GM12878 (cell line): ENCODE measurements around the gene UNC45B. TPM values are rescaled to one million over a fixed set of nuclear protein-coding genes. Genes with fewer than 3 reads are reported as not detected.

Experiments
- ATAC-seq: fragments of 200-7000 bp; cut with Tn5 transposase; 3 replicates; pipeline ENCODE4 v1.9.1; 2020; ENCODE audit warnings: mild to moderate bottlenecking, moderate library complexity
- BruUV-seq: library from RNA; stranded (reverse); fragments of 400-500 nt; replicated peaks from 2 replicates; lab custom pipeline; 2021; lab: Mats Ljungman, UMichigan
- CTCF ChIA-PET: fragments of 300-600 bp; sonication (Branson Sonifier 250); formaldehyde crosslinking; extraction: SDS; loops from one replicate; lab custom pipeline; 2021; ENCODE audit warnings: inconsistent platforms; lab: Yijun Ruan, JAX
- POLR2A ChIA-PET: fragments of 350-600 bp; formaldehyde crosslinking; extraction: SDS; loops from one replicate; lab custom pipeline; 2021; ENCODE audit warnings: inconsistent platforms; lab: Charles Lee
- RAD21 ChIA-PET: fragments of 300-600 bp; sonication (Branson Sonifier 250); formaldehyde crosslinking; loops from one replicate; lab custom pipeline; 2023; ENCODE audit warnings: antibody characterized with exemption; ENCODE audit not compliant: unreplicated experiment; lab: Charles Lee
- SMC1A ChIA-PET: fragments of 300-600 bp; sonication (Branson Sonifier 250); formaldehyde crosslinking; loops from one replicate; lab custom pipeline; 2023; ENCODE audit not compliant: unreplicated experiment, uncharacterized antibody; lab: Charles Lee
- DNase-seq: peaks from one replicate; pipeline ENCODE4 v3.0.0-alpha.2; 2011; ENCODE audit warnings: low read depth, low spot score
- FAIRE-seq: peaks from 3 replicates; lab custom pipeline; 2011; peaks lifted over from hg19 to GRCh38; lab: Jason Lieb, UNC
- H2AFZ ChIP-seq: 2 replicates; pipeline ENCODE4 v1.6.0; 2011; ENCODE audit warnings: low read depth, low read length, control low read depth; ENCODE audit not compliant: control insufficient read depth
- H3K27ac ChIP-seq: 2 replicates; pipeline ENCODE4 v1.5.1; 2011; ENCODE audit warnings: control low read depth; ENCODE audit not compliant: control insufficient read depth, insufficient read depth
- H3K27me3 ChIP-seq, 2 experiments: replicated peaks in 1 of 2; 2 replicates each; pipeline versions ENCODE4 v1.6.0 to v1.6.1; 2011; ENCODE audit warnings: low read length in 1 of 2; ENCODE audit not compliant: control insufficient read depth in 2 of 2, insufficient read depth in 2 of 2
- H3K36me3 ChIP-seq, 2 experiments: 2 replicates each; pipeline ENCODE4 v1.5.1; 2011; ENCODE audit warnings: low read length in 1 of 2; ENCODE audit not compliant: control insufficient read depth in 2 of 2, insufficient read depth in 2 of 2
- H3K4me1 ChIP-seq: 2 replicates; pipeline ENCODE4 v1.6.1; 2011; ENCODE audit warnings: mild to moderate bottlenecking, low read length, moderate library complexity, mixed read lengths; ENCODE audit not compliant: control insufficient read depth, insufficient read depth
- H3K4me2 ChIP-seq: 2 replicates; pipeline ENCODE4 v1.6.0; 2011; ENCODE audit warnings: control low read depth; ENCODE audit not compliant: control insufficient read depth, insufficient read depth
- H3K4me3 ChIP-seq: fragments of 200-600 bp; sonication (generic); 2 replicates; pipeline ENCODE4 v1.5.1; 2016
- H3K79me2 ChIP-seq: 2 replicates; pipeline ENCODE4 v1.6.0; 2011; ENCODE audit warnings: low read length; ENCODE audit not compliant: control insufficient read depth, insufficient read depth
- H3K9ac ChIP-seq: 2 replicates; pipeline ENCODE4 v1.8.0; 2011; ENCODE audit warnings: low read length, control low read depth, mixed read lengths; ENCODE audit not compliant: control insufficient read depth, insufficient read depth
- H3K9me3 ChIP-seq: replicated peaks from 3 replicates; pipeline ENCODE4 v1.5.1; 2011; ENCODE audit warnings: mild to moderate bottlenecking, low read length; ENCODE audit not compliant: control insufficient read depth, insufficient read depth
- H4K20me1 ChIP-seq: 2 replicates; pipeline ENCODE4 v1.6.0; 2011; ENCODE audit not compliant: control insufficient read depth, insufficient read depth
- BCL3 ChIP-seq: IDR thresholded peaks from 2 replicates; pipeline ENCODE4 v1.6.1; 2011; ENCODE audit warnings: borderline replicate concordance, low read depth, mild to moderate bottlenecking, moderate library complexity, low read length; ENCODE audit not compliant: insufficient read depth, poor library complexity, severe bottlenecking
- BRCA1 ChIP-seq: IDR thresholded peaks from 2 replicates; pipeline ENCODE4 v1.6.1; 2011; ENCODE audit warnings: low read depth, low read length, improper control_type of control experiment
- ETV6 ChIP-seq, 2 experiments: fragments of 450-650 bp in 1 of 2; IDR thresholded peaks in 1 of 2; conservative IDR thresholded peaks in 1 of 2; 2 replicates each; pipeline ENCODE4 v1.6.1; 2014; ENCODE audit warnings: antibody characterized with exemption in 1 of 2, borderline replicate concordance in 1 of 2, low read depth in 1 of 2, mild to moderate bottlenecking in 1 of 2, moderate library complexity in 1 of 2
- EZH2 ChIP-seq: IDR thresholded peaks from 2 replicates; pipeline ENCODE4 v1.6.1; 2012; ENCODE audit warnings: low read depth, mild to moderate bottlenecking, control low read depth, inconsistent platforms, low read length, borderline replicate concordance; ENCODE audit not compliant: control insufficient read depth
- KDM1A ChIP-seq: fragments of 200-600 bp; sonication (generic); IDR thresholded peaks from 2 replicates; pipeline ENCODE4 v1.6.1; 2016; ENCODE audit warnings: borderline replicate concordance
- LARP7 ChIP-seq: fragments of 450-650 bp; IDR thresholded peaks from 2 replicates; pipeline ENCODE4 v1.6.1; 2017; ENCODE audit warnings: mild to moderate bottlenecking
- NRF1 ChIP-seq: conservative IDR thresholded peaks from 2 replicates; pipeline ENCODE4 v1.6.1; 2011; ENCODE audit warnings: mild to moderate bottlenecking, low read depth, low read length, improper control_type of control experiment
- POLR2AphosphoS2 ChIP-seq: IDR thresholded peaks from 2 replicates; pipeline ENCODE4 v1.6.1; 2011; ENCODE audit warnings: low read depth, mild to moderate bottlenecking, low read length, improper control_type of control experiment, moderate library complexity
- RBBP5 ChIP-seq: fragments of 200-600 bp; sonication (generic); conservative IDR thresholded peaks from 2 replicates; pipeline ENCODE4 v1.6.1; 2016
- REST ChIP-seq: IDR thresholded peaks from 2 replicates; pipeline ENCODE4 v1.6.1; 2012; ENCODE audit warnings: mild to moderate bottlenecking, low read depth, low read length
- SMAD1 ChIP-seq: fragments of 450-650 bp; IDR thresholded peaks from 2 replicates; pipeline ENCODE4 v1.6.1; 2018; ENCODE audit warnings: mild to moderate bottlenecking, low read depth; ENCODE audit not compliant: partially characterized antibody
- TAF1 ChIP-seq: IDR thresholded peaks from 2 replicates; pipeline ENCODE4 v1.6.1; 2011; ENCODE audit warnings: mild to moderate bottlenecking, low read depth, low read length, borderline replicate concordance
- ZNF622 ChIP-seq: fragments of 450-650 bp; IDR thresholded peaks from 2 replicates; pipeline ENCODE4 v1.6.1; 2017; ENCODE audit warnings: mild to moderate bottlenecking, inconsistent platforms
- ZNF687 ChIP-seq: fragments of 450-650 bp; IDR thresholded peaks from 2 replicates; pipeline ENCODE4 v1.6.1; 2017; ENCODE audit warnings: mild to moderate bottlenecking, moderate library complexity
- WGBS: methylation state at CpG from one replicate; pipeline ENCODE4 v1.1.6; 2016; ENCODE audit warnings: low lambda C conversion rate; ENCODE audit not compliant: insufficient replicate concordance, insufficient coverage; ENCODE audit errors: missing lambda C conversion rate; 5-methylcytosine and 5-hydroxymethylcytosine counted together
- in situ Hi-C: fragments of 300-500 bp; cut with MboI; formaldehyde crosslinking; loops from 9 replicates; pipeline ENCODE4 v1.14.3; 2018; ENCODE audit warnings: mixed read lengths
- intact Hi-C: fragments of 100-400 bp; cut with micrococcal nuclease; formaldehyde crosslinking; loops from one replicate; pipeline ENCODE4 v1.14.2; 2022; ENCODE audit not compliant: unreplicated experiment
- polyA plus RNA-seq, 11 experiments: library from polyadenylated mRNA; depleted of rRNA in 4 of 11; unstranded in 6 of 11; stranded (reverse) in 5 of 11; fragments of >200 nt; fragmentation: Nextera tagmentation in 4 of 11; fragmentation: Illumina TruSeq in 1 of 11; extraction: Ambion mirVana in 4 of 11; extraction: Trizol in 1 of 11; gene quantifications; 1 replicate in 1 of 11; 2 replicates in 10 of 11; pipeline versions ENCODE4 v1.2.1 to v1.2.3, GENCODE V29; 2011 to 2016; ENCODE audit warnings: inconsistent platforms in 2 of 11, missing spikeins in 2 of 11, low read depth in 1 of 11
- total RNA-seq, 4 experiments: library from RNA; depleted of rRNA in 3 of 4; stranded (reverse); fragments of >200 nt in 3 of 4; fragmentation: Illumina TruSeq in 1 of 4; extraction: Trizol in 1 of 4; gene quantifications; 2 replicates each; pipeline versions ENCODE4 v1.2.1 to v1.2.3, GENCODE V29; 2013 to 2021

UNC45B gene
- total and polyA plus RNA-seq, 10 of the 15 experiments (the other 5 are each of a cell fraction or from before 2014, with no cell fraction given): 0.03 TPM; not detected in 9

GRCh38 chr17:35161281-35161761 lies 13.7 kb downstream of the UNC45B start (continued):
- no peak for TF ChIP-seq NRF1
- TF ChIP-seq LARP7: no peak
- no peak for TF ChIP-seq ETV6 (conservative IDR thresholded peaks at IDR 0.05 in 1 of 2, IDR thresholded peaks at IDR 0.05 in 1 of 2; ENCODE audit: borderline replicate concordance in 1 of 2, low read depth in 1 of 2)
- no peak for TF ChIP-seq ZNF622
- no peak for TF ChIP-seq KDM1A
- TF ChIP-seq ZNF687: no peak
- TF ChIP-seq, all 136 proteins: peak for 0

- no peak overlapping the region for H2AFZ ChIP-seq
- ATAC-seq (no peak), FAIRE-seq (no peak), DNase-seq (no peak)
- SMC1A ChIA-PET: no interaction called here
- no peak overlapping the region for H3K27ac ChIP-seq
- intact Hi-C loops (no loop called here), in situ Hi-C loops (loop anchor here (10.0 kb wide), 1 partner anchor 582 kb away; no protein-coding TSS in a partner anchor)
- no TSS peak for BruUV-seq
- no peaks in the 10 kb centered on the region for H3K79me2 ChIP-seq
- H3K9me3 ChIP-seq: no peaks in the 10 kb centered on the region
- CTCF ChIA-PET: no interaction called here
- no peaks in the 10 kb centered on the region for H3K4me1 ChIP-seq
- H3K9ac ChIP-seq: no peak overlapping the region
- WGBS: 50% methylated on average over 4 of the region's 4 CpGs
- no peaks in the 10 kb centered on the region for H4K20me1 ChIP-seq
- no peak overlapping the region for H3K4me2 ChIP-seq
- RAD21 ChIA-PET: no interaction called here
- POLR2A ChIA-PET: interaction anchor here (0.6 kb wide), 1 partner anchor 406 kb away, joined by 3 read pairs; no protein-coding TSS in a partner anchor
- no peak overlapping the region for H3K4me3 ChIP-seq
- H3K36me3 ChIP-seq: no peaks in the 10 kb centered on the region
- peaks cover 1 to 3% of the 10 kb centered on the region in 2 experiments; a peak in 3 of 4 replicates for H3K27me3 ChIP-seq
- TF ChIP-seq SMAD1: no peak
- no peak for TF ChIP-seq TAF1
- TF ChIP-seq EZH2: no peak
- no peak for TF ChIP-seq RBBP5
- no peak for TF ChIP-seq REST
- no peak for TF ChIP-seq BCL3
- no peak for TF ChIP-seq POLR2AphosphoS2
- no peak for TF ChIP-seq BRCA1
These were observed 15.1 kb downstream of the UNC45B start for GRCh38 chr17:35162755-35163154.
